Stimulated activated naive B cell treated with anti-CD40 and anti-IgM and Interleukin-4, amounts not matched to agents 10 μg/mL and 1 μg/mL and 100 μg/mL, for 72 hours (primary cell): ENCODE measurements around the gene SELP.

ENCODE experiments used
- ATAC-seq, 2 donors: fragments of 150-1000 bp; cut with Tn5 transposase; replicated peaks; 2 replicates each; pipeline ENCODE4 v1.10.0; 2021; ENCODE audit warnings: moderate library complexity in 1 of 2
- DNase-seq: peaks from one replicate; pipeline ENCODE4 v3.0.0; 2021
- H3K27ac Mint-ChIP-seq: one replicate; pipeline ENCODE4 v1.8.0; 2022; ENCODE audit warnings: mild to moderate bottlenecking, mixed read lengths
- H3K27me3 Mint-ChIP-seq, 2 donors: one replicate each; pipeline ENCODE4 v1.8.0; 2022; ENCODE audit warnings: mixed read lengths in 2 of 2
- H3K36me3 Mint-ChIP-seq, 2 donors: one replicate each; pipeline ENCODE4 v1.8.0; 2022; ENCODE audit warnings: mixed read lengths in 2 of 2, mild to moderate bottlenecking in 1 of 2
- H3K4me1 Mint-ChIP-seq, 2 donors: one replicate each; pipeline ENCODE4 v1.8.0; 2022; ENCODE audit warnings: mixed read lengths in 2 of 2, mild to moderate bottlenecking in 1 of 2
- H3K4me3 Mint-ChIP-seq, 2 donors: one replicate each; pipeline ENCODE4 v1.8.0; 2022; ENCODE audit warnings: mild to moderate bottlenecking in 2 of 2, mixed read lengths in 2 of 2, moderate library complexity in 1 of 2
- H3K9me3 Mint-ChIP-seq, 2 donors: one replicate each; pipeline ENCODE4 v1.8.0; 2022; ENCODE audit warnings: mixed read lengths in 2 of 2, mild to moderate bottlenecking in 1 of 2

SELP gene

DNA sequence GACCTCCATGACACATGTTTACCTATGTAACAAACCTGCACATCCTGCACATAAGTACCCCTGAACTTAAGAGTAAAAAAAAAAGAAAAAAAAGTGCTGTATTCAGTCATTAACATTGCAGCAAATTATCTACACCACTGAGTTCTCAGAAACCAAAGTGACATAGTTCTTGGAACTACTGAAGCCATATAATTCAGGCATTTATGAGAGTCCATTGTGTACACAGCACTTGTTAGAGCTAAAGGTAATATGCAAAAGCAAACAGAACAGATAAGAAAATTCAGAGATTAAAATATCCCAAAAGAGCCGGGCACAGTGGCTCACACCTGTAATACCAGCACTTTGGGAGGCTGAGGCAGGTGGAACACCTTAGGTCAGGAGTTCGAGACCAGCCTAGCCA is 81.6 kb downstream of the SELP start:
- Mint-ChIP-seq H3K9me3 (no peaks in the 10 kb centered on the region), H3K27me3 (peaks cover 0 to 4% of the 10 kb centered on the region in 2 donors), H3K36me3 (no peaks in the 10 kb centered on the region), H3K4me3 (no peak overlapping the region), H3K4me1 (peaks cover 0 to 2% of the 10 kb centered on the region in 2 donors), H3K27ac (no peak overlapping the region)
- DNase-seq (no peak), ATAC-seq (no peak)

DNA sequence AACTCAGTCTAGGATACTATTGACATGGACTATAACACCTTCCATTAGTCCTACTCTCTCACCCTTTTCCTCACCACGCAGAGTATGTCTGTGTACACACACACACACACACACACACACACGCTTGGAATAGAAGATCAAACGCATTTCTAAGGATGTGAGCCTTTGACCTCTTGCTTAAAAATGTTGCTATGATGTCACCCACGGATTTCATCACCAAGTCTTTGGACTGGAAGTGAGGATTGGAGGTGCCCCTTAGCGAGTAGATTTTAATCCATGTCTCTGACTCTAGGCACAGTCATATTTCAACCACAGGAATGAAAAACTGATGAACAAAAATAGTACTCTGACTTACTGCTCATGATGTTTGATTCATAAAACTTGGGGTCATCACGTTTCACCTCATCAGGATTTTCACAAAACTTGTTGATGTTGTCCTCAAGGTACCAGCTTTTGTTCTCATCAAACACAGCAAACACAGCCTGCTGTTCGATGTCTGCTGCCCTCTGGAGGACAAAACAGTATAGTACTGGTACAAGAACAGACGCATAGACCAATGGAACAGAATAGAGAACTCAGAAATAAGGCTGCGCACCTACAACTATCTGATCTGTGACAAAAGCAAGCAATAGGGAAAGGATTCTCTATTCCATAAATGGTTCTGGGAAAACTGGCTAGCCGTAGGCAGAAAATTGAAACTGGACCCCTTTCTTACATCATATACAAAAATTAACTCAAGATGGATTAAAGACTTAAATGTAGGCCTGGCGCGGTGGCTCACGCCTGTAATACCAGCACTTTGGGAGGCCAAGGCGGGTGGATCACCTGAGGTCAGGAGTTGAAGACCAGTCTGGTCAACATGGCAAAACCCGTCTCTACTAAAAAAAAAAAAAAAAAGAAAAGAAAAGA is 83.6 kb downstream of the SELP start:
- Mint-ChIP-seq H3K27ac (no peak overlapping the region), H3K9me3 (no peaks in the 10 kb centered on the region), H3K36me3 (no peaks in the 10 kb centered on the region), H3K4me1 (peaks cover 0 to 2% of the 10 kb centered on the region in 2 donors), H3K4me3 (no peak overlapping the region), H3K27me3 (peaks cover 0 to 4% of the 10 kb centered on the region in 2 donors)
- ATAC-seq (peak; percentile 84 to 88), DNase-seq (peak; percentile 36)

DNA sequence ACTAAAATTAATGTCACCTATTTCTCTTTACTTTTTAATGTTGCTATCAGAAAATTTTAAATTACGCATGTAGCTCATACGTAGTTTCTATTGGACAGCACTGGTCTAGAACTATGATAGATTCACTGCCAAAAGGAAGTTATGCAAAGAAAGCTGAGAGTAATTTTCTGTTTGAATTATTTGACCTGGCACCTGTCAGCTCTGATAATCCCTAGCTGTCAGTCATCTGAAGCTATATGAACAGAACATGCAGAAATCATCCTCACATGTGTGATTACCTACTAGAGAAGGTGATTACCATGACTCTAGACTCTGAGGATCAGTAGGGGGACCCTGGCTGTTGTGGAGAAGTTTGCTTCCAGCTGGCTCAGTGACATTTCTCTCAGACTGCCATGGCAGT is 84.5 kb downstream of the SELP start:
- Mint-ChIP-seq H3K9me3 (no peaks in the 10 kb centered on the region), H3K4me3 (no peak overlapping the region), H3K4me1 (peaks cover 0 to 2% of the 10 kb centered on the region in 2 donors), H3K27me3 (peaks cover 0 to 3% of the 10 kb centered on the region in 2 donors), H3K36me3 (no peaks in the 10 kb centered on the region), H3K27ac (no peak overlapping the region)
- DNase-seq (no peak), ATAC-seq (no peak)

DNA sequence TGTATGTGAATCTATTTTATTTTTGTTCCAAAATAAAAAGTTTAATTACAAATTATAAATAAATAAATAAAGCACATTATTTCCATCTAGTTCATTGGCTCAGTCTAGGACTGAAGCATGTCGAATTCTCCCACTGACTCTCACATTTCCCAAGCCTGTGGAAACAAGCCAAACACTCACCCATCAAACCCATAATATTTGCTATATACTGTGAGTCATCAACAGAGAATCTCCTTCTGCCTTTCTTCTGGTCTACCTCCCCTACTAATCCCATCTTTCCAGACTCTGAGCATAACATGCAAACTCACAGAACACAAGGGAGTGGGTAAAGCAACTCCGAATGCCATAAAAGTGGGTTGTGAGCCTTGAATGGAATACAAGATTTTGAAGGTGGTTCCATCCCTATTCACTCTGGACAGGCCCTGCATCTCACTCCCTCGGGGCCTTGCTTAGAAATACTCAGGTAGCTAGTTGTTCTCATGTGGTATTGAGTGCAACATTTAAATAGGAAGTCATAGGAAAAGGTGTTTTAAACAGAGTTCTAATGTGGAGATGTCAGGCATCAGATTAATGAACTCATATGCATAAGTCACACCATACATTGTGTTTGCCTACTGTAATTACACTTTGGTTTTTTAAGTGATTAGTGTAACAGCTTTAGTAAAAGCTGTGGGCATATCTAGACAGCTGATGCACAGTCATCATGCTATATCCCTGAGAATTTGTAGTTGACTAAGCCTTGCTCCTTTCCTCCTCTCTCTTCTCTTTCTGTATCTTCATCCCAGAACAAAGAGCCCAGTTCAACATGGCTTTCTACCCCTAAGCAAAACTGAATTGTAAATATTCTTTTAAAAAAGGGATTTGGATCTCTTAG is 90.7 kb downstream of the SELP start:
- ATAC-seq (no peak), DNase-seq (no peak)
- H3K4me1 Mint-ChIP-seq, result no peaks in the 10 kb centered on the region
- H3K27ac Mint-ChIP-seq, result no peak overlapping the region
- H3K27me3 Mint-ChIP-seq, result peaks cover 0 to 7% of the 10 kb centered on the region in 2 donors
- no peaks in the 10 kb centered on the region for H3K9me3 Mint-ChIP-seq
- H3K4me3 Mint-ChIP-seq, result no peak overlapping the region
- no peaks in the 10 kb centered on the region for H3K36me3 Mint-ChIP-seq
